Esophagus muscularis mucosa (tissue), 4 donors: ENCODE measurements around the gene CYREN. TPM values are rescaled to one million over a fixed set of nuclear protein-coding genes. Genes with fewer than 3 reads are reported as not detected.

Source experiments
- DNase-seq: peaks from one replicate; pipeline ENCODE4 v3.0.0-alpha.2; 2017; ENCODE audit errors: extremely low spot score
- H3K27ac ChIP-seq, 4 donors: fragments of 200-600 bp; sonication (generic); replicated peaks in 1 of 4; 1 replicate in 3 of 4; 2 replicates in 1 of 4; pipeline ENCODE4 v1.5.1; 2016 to 2019; ENCODE audit warnings: mild to moderate bottlenecking in 1 of 4
- H3K27me3 ChIP-seq, 4 donors: fragments of 200-600 bp; sonication (generic); one replicate each; pipeline versions ENCODE4 v1.5.1 to v1.6.0; 2016 to 2019
- H3K36me3 ChIP-seq, 4 donors: fragments of 200-600 bp; sonication (generic); one replicate each; pipeline ENCODE4 v1.5.1; 2016 to 2019
- H3K4me1 ChIP-seq, 4 donors: fragments of 200-600 bp; sonication (generic); one replicate each; pipeline ENCODE4 v1.5.1; 2016 to 2019
- H3K4me3 ChIP-seq, 4 donors: fragments of 200-600 bp; sonication (generic); 1 replicate in 2 of 4; 2 replicates in 2 of 4; pipeline ENCODE4 v1.5.1; 2016 to 2019; ENCODE audit warnings: mild to moderate bottlenecking in 4 of 4, moderate library complexity in 1 of 4
- H3K9me3 ChIP-seq, 4 donors: fragments of 200-600 bp; sonication (generic); 1 replicate in 3 of 4; 2 replicates in 1 of 4; pipeline ENCODE4 v1.5.1; 2016 to 2019
- EP300 ChIP-seq: sonication (generic); formaldehyde crosslinking; IDR thresholded peaks from one replicate; pipeline ENCODE4 v1.6.1; 2017; ENCODE audit warnings: antibody characterized with exemption
- POLR2A ChIP-seq: fragments of 450-650 bp; IDR thresholded peaks from one replicate; pipeline ENCODE4 v1.6.1; 2017; ENCODE audit warnings: antibody characterized with exemption, moderate library complexity, mild to moderate bottlenecking, low read depth
- POLR2AphosphoS5 ChIP-seq, 2 donors: sonication (generic); formaldehyde crosslinking; IDR thresholded peaks; one replicate each; pipeline ENCODE4 v1.6.1; 2017; ENCODE audit warnings: antibody characterized with exemption in 2 of 2
- WGBS: methylation state at CpG from one replicate; pipeline ENCODE4 v1.1.5; 2018; 5-methylcytosine and 5-hydroxymethylcytosine counted together
- intact Hi-C: fragments of 100-400 bp; cut with DNase I; formaldehyde crosslinking; loops from one replicate; pipeline ENCODE4 v1.15.1; 2023
- total RNA-seq, 4 donors: library from RNA; depleted of rRNA; stranded (reverse); fragments of >200 nt; gene quantifications; one replicate each; pipeline versions ENCODE4 v1.1.0 to v1.2.1, GENCODE V29; 2016
- TF ChIP-seq, protein P1 (sequence below), 3 experiments: fragments of 200-600 bp in 2 of 3; fragments of 450-650 bp in 1 of 3; sonication (generic) in 2 of 3; IDR thresholded peaks; one replicate each; pipeline ENCODE4 v1.5.1; 2017 to 2019; ENCODE audit warnings: antibody characterized with exemption in 3 of 3, mild to moderate bottlenecking in 2 of 3, moderate library complexity in 1 of 3

CYREN gene
- total RNA-seq, 4 donors from 2014 or later, result 30.8 to 51.7 (median 40.2) TPM

DNA sequence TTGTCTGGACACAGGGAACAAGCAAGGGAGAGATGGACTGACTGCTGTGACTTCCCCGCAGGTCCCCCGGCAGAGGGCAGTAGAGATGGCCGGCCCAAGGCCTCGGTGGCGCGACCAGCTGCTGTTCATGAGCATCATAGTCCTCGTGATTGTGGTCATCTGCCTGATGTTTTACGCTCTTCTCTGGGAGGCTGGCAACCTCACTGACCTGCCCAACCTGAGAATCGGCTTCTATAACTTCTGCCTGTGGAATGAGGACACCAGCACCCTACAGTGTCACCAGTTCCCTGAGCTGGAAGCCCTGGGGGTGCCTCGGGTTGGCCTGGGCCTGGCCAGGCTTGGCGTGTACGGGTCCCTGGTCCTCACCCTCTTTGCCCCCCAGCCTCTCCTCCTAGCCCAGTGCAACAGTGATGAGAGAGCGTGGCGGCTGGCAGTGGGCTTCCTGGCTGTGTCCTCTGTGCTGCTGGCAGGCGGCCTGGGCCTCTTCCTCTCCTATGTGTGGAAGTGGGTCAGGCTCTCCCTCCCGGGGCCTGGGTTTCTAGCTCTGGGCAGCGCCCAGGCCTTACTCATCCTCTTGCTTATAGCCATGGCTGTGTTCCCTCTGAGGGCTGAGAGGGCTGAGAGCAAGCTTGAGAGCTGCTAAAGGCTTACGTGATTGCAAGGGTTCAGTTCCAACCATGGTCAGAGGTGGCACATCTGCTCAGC lies 6.0 kb downstream of the CYREN start:
- Histone ChIP-seq H3K4me3 (no peak overlapping the region), H3K36me3 (peaks cover 4 to 51% (median 49%) of the 10 kb centered on the region in 4 donors), H3K27ac (peak overlapping the region; percentile 18 to 98 (median 71)), H3K27me3 (no peaks in the 10 kb centered on the region), H3K4me1 (peaks cover 76 to 87% (median 79%) of the 10 kb centered on the region in 4 donors), H3K9me3 (no peaks in the 10 kb centered on the region)
- TF ChIP-seq POLR2A, result no peak
- TF ChIP-seq, protein P1, sequence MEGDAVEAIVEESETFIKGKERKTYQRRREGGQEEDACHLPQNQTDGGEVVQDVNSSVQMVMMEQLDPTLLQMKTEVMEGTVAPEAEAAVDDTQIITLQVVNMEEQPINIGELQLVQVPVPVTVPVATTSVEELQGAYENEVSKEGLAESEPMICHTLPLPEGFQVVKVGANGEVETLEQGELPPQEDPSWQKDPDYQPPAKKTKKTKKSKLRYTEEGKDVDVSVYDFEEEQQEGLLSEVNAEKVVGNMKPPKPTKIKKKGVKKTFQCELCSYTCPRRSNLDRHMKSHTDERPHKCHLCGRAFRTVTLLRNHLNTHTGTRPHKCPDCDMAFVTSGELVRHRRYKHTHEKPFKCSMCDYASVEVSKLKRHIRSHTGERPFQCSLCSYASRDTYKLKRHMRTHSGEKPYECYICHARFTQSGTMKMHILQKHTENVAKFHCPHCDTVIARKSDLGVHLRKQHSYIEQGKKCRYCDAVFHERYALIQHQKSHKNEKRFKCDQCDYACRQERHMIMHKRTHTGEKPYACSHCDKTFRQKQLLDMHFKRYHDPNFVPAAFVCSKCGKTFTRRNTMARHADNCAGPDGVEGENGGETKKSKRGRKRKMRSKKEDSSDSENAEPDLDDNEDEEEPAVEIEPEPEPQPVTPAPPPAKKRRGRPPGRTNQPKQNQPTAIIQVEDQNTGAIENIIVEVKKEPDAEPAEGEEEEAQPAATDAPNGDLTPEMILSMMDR (IDR thresholded peaks at IDR 0.05), result peak in 1 of 3 experiments; percentile 17
- 82% methylated on average over 11 of the region's 18 CpGs for WGBS
- no peak for DNase-seq
- intact Hi-C loops, result no loop called here

- intact Hi-C loops, result no loop called here
- H3K27ac ChIP-seq, result peak overlapping the region in 3 of 4 donors; percentile 49 to 66 (median 64)
- no peak for DNase-seq
- H3K9me3 ChIP-seq, result no peaks in the 10 kb centered on the region
- H3K27me3 ChIP-seq, result no peaks in the 10 kb centered on the region
- TF ChIP-seq POLR2A, result no peak
- TF ChIP-seq EP300, result no peak
- H3K4me1 ChIP-seq, result peaks cover 66 to 89% (median 75%) of the 10 kb centered on the region in 4 donors
- 97% methylated on average over 2 of the region's 2 CpGs for WGBS
- H3K36me3 ChIP-seq, result peaks cover 3 to 42% (median 37%) of the 10 kb centered on the region in 4 donors
- no peak overlapping the region for H3K4me3 ChIP-seq
These were observed 8.0 kb downstream of the CYREN start for GRCh38 chr7:135162382-135163001.

DNA sequence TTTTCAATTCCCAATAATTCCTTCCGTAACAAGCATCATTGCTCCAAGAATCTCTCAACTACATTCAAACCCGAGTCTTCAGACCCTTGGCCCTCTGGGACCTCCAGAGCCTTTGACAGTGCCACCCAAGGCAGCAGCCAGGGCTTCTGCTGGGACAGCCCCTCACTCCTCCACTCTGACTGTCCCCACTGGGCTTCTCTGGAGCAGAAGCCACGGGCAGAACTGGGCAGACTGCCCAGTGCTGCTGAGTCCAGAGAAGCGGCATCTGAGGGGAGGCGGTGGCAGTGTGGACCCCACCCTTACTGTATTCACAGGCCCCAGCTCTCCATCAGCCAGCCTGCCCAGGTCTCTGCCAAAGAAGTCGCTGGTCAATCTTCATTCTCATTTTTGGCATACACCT lies 8.8 kb downstream of the CYREN start:
- peaks cover 0 to 37% (median 32%) of the 10 kb centered on the region in 4 donors for H3K36me3 ChIP-seq
- WGBS, result 81% methylated on average over 6 of the region's 6 CpGs
- H3K27ac ChIP-seq, result peak overlapping the region; percentile 14 to 66 (median 56)
- no peak overlapping the region for H3K4me3 ChIP-seq
- peaks cover 58 to 88% (median 68%) of the 10 kb centered on the region in 4 donors for H3K4me1 ChIP-seq
- H3K27me3 ChIP-seq, result no peaks in the 10 kb centered on the region
- TF ChIP-seq POLR2AphosphoS5 (IDR thresholded peaks at IDR 0.05) (no peak), POLR2A (no peak), EP300 (no peak)
- TF ChIP-seq, protein P1 (IDR thresholded peaks at IDR 0.05), result no peak
- no peak for DNase-seq
- H3K9me3 ChIP-seq, result peaks cover 0 to under 1% (median 0%) of the 10 kb centered on the region in 4 donors
- intact Hi-C loops, result no loop called here

GRCh38 chr7:135160858-135161653 lies 9.5 kb downstream of the CYREN start:
- intact Hi-C loops, result no loop called here
- peaks cover 0 to 33% (median 26%) of the 10 kb centered on the region in 4 donors for H3K36me3 ChIP-seq
- H3K4me1 ChIP-seq, result peaks cover 52 to 82% (median 62%) of the 10 kb centered on the region in 4 donors

GRCh38 chr7:135160098-135160857 lies 10.2 kb downstream of the CYREN start:
- Histone ChIP-seq H3K36me3 (peaks cover 0 to 26% (median 18%) of the 10 kb centered on the region in 4 donors), H3K4me1 (peaks cover 44 to 74% (median 55%) of the 10 kb centered on the region in 4 donors)
- WGBS, result 69% methylated on average over 5 of the region's 5 CpGs

More at GRCh38 chr7:135160858-135161653, 9.5 kb downstream of the CYREN start:
- Histone ChIP-seq H3K27ac (peak overlapping the region; percentile 49 to 66 (median 56)), H3K9me3 (peaks cover 0 to 7% (median 1%) of the 10 kb centered on the region in 4 donors), H3K27me3 (no peaks in the 10 kb centered on the region), H3K4me3 (no peak overlapping the region)
- TF ChIP-seq POLR2AphosphoS5 (IDR thresholded peaks at IDR 0.05) (peak in 1 of 2 donors; percentile 31), POLR2A (no peak)
- no peak for DNase-seq
- 58% methylated on average over 9 of the region's 9 CpGs for WGBS

More at GRCh38 chr7:135160098-135160857, 10.2 kb downstream of the CYREN start:
- TF ChIP-seq POLR2AphosphoS5 (IDR thresholded peaks at IDR 0.05) (no peak), EP300 (no peak)
- Histone ChIP-seq H3K27ac (peak overlapping the region; percentile 49 to 66 (median 56)), H3K4me3 (no peak overlapping the region), H3K9me3 (peaks cover 0 to 12% (median 5%) of the 10 kb centered on the region in 4 donors), H3K27me3 (no peaks in the 10 kb centered on the region)
- intact Hi-C loops, result no loop called here
- DNase-seq, result no peak
